K562 (cell line): ENCODE results near the gene TTC39B.

Experiments used
- CTCF ChIP-seq, 3 experiments: IDR thresholded peaks in 2 of 3; conservative IDR thresholded peaks in 1 of 3; 2 replicates each; pipeline ENCODE4 v1.5.1; 2011 to 2012; ENCODE audit warnings: low read length in 3 of 3, mild to moderate bottlenecking in 3 of 3, control low read depth in 2 of 3, improper control_type of control experiment in 1 of 3, inconsistent platforms in 1 of 3, low read depth in 1 of 3, mixed read lengths in 1 of 3, moderate library complexity in 1 of 3; ENCODE audit not compliant: insufficient read depth in 2 of 3
- TAF1 ChIP-seq: IDR thresholded peaks from 2 replicates; pipeline ENCODE4 v1.6.1; 2011; ENCODE audit warnings: mild to moderate bottlenecking, low read length, moderate library complexity; ENCODE audit not compliant: insufficient read depth, control insufficient read depth, severe bottlenecking; ENCODE audit errors: extremely low read depth
- TCF7L2 ChIP-seq: fragments of 150-350 bp; IDR thresholded peaks from 2 replicates; pipeline ENCODE4 v1.6.1; 2016; ENCODE audit warnings: low read depth, mild to moderate bottlenecking, low read length, moderate library complexity
- ZFX ChIP-seq: sonication (generic); formaldehyde crosslinking; IDR thresholded peaks from 2 replicates; pipeline ENCODE4 v1.8.0; 2022; ENCODE audit warnings: mild to moderate bottlenecking, missing genetic modification reagents, moderate library complexity
- TF ChIP-seq, protein P1 (sequence below): sonication (generic); formaldehyde crosslinking; IDR thresholded peaks from 2 replicates; pipeline ENCODE4 v1.8.1; 2023; ENCODE audit warnings: mild to moderate bottlenecking, missing genetic modification reagents

DNA sequence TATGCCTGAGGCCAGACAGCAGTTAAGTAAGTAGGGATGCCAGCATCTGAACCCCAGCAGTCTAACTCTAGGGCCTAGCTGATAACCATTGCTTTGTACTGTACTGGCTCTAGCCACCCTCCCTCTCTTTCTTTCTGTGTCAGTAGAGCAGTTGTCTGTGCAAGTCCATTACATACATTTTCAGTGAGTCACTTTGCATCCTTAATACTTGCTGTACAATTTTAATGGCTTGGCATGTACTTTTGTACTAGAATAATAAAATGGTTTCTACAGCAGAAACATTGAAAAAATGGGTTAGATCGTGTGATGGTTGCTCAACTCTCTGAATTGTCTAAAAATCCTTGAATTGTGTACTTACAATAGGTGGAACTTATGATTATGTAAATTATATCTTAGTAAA lies 1.5 kb upstream of the TTC39B start:
- TF ChIP-seq ZFX (CRISPR knock-in tag) (no peak), TAF1 (no peak), CTCF (IDR thresholded peaks at IDR 0.05 in 2 of 3, conservative IDR thresholded peaks at IDR 0.05 in 1 of 3; ENCODE audit: insufficient read depth in 2 of 3, low read depth in 1 of 3, low read length in 3 of 3) (no peak), TCF7L2 (no peak)
- TF ChIP-seq, protein P1, sequence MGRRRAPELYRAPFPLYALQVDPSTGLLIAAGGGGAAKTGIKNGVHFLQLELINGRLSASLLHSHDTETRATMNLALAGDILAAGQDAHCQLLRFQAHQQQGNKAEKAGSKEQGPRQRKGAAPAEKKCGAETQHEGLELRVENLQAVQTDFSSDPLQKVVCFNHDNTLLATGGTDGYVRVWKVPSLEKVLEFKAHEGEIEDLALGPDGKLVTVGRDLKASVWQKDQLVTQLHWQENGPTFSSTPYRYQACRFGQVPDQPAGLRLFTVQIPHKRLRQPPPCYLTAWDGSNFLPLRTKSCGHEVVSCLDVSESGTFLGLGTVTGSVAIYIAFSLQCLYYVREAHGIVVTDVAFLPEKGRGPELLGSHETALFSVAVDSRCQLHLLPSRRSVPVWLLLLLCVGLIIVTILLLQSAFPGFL (CRISPR knock-in tag), result no peak
